ENCODE results near the gene MCTP2. TPM values are rescaled to one million over a fixed set of nuclear protein-coding genes. Genes with fewer than 3 reads are reported as not detected.

MCTP2 gene
- total RNA-seq, 5 donors from 2014 or later (not counting 1 experiment from before 2014, with no cell fraction given), result 16.0 to 31.3 (median 22.4) TPM

DNA sequence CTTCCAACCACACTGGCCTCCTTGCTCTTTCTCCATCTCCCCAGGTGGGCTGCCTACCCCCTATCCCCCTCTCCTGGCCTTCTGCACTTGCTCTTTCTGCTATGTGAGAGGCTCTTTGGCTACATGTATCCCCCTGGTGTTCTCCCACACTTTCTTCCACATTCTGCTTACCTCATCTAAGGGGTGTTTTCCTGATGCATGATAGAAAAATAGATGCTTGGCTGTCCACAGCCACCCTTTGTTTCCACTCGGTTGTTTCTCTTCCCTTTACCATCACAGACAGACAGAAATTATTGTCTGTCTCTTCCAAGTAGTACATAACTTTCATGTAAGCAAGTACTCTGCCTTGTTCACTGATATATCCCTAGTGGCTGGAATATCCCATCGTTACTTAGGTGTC, 39.2 kb downstream of the MCTP2 start:
- Mint-ChIP-seq H3K4me1 (peaks cover 0 to 25% (median 6%) of the 10 kb centered on the region in 3 donors), H3K4me3 (no peak overlapping the region), H3K36me3 (peaks cover 7% of the 10 kb centered on the region), H3K27ac (no peak overlapping the region), H3K27me3 (no peaks in the 10 kb centered on the region), H3K9me3 (no peaks in the 10 kb centered on the region)
- ChIA-PET CTCF (interaction anchor here in 1 of 2 donors (0.9 kb wide), 1 partner anchor 14 kb away, joined by 3 read pairs; no protein-coding TSS in a partner anchor), POLR2A (no interaction called here)
- no CpG with 5 or more reads among the region's 2 CpGs for WGBS (ENCODE audit: insufficient coverage)
- Histone ChIP-seq H3K27ac (ENCODE audit: low read length) (no peak overlapping the region), H3K27me3 (replicated peaks in 1 of 2; ENCODE audit: control insufficient read depth in 2 of 2, extremely low read depth in 1 of 2, insufficient read depth in 2 of 2, low read length in 1 of 2) (no peaks in the 10 kb centered on the region), H3K4me1 (ENCODE audit: control insufficient read depth in 1 of 2, extremely low read depth in 1 of 2, insufficient read depth in 2 of 2, low read length in 2 of 2) (peaks cover 2 to 13% of the 10 kb centered on the region in 2 experiments), H3K4me3 (ENCODE audit: control insufficient read depth in 1 of 2, extremely low read depth in 1 of 2, low read length in 1 of 2) (no peak overlapping the region), H3K9me3 (peaks cover 2% of the 10 kb centered on the region), H3K36me3 (ENCODE audit: control insufficient read depth in 2 of 2, extremely low read depth in 1 of 2, insufficient read depth in 1 of 2, low read length in 1 of 2) (no peaks in the 10 kb centered on the region)
- ATAC-seq (replicated peaks in 1 of 4) (no peak), DNase-seq (no peak)

DNA sequence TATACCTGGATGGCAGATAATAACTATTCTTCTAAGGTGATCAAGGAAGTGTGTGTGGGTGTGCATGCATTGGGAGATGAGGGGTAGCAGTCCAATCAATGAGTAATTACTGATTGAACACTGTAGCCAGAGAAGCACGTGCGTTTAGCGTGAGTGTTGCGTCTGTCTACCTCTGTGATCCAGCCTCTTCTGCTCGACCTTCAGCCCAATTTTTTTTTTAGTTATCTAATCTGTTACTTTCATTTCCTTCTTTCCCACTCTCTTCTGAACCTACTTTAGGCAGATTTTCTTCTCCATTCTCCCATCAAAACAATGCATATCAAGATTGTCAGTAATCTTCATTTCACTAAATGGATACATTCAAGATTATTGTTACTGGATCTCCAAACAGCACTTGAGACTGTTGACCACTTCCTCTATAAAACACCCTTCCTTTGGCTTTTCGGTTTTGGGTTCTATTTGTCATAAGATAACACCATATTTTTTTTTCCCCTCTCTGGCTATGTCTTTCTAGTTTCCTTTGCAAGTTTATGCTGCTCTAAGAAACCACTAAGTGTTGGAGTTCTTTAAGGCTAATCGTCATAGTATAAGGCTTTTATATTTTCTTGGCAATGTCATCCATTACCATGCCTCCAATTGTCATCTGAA, 41.0 kb downstream of the MCTP2 start:
- Mint-ChIP-seq H3K36me3 (peaks cover 4% of the 10 kb centered on the region), H3K4me3 (no peak overlapping the region), H3K27me3 (no peaks in the 10 kb centered on the region), H3K4me1 (peaks cover 1 to 13% (median 2%) of the 10 kb centered on the region in 3 donors), H3K27ac (no peak overlapping the region), H3K9me3 (no peaks in the 10 kb centered on the region)
- Histone ChIP-seq H3K4me3 (ENCODE audit: control insufficient read depth in 1 of 2, extremely low read depth in 1 of 2, low read length in 1 of 2) (no peak overlapping the region), H3K27ac (ENCODE audit: low read length) (peak overlapping the region; percentile 50), H3K4me1 (ENCODE audit: control insufficient read depth in 1 of 2, extremely low read depth in 1 of 2, insufficient read depth in 2 of 2, low read length in 2 of 2) (peaks cover 2 to 11% of the 10 kb centered on the region in 2 experiments), H3K27me3 (replicated peaks in 1 of 2; ENCODE audit: control insufficient read depth in 2 of 2, extremely low read depth in 1 of 2, insufficient read depth in 2 of 2, low read length in 1 of 2) (no peaks in the 10 kb centered on the region), H3K36me3 (ENCODE audit: control insufficient read depth in 2 of 2, extremely low read depth in 1 of 2, insufficient read depth in 1 of 2, low read length in 1 of 2) (no peaks in the 10 kb centered on the region), H3K9me3 (peaks cover 2% of the 10 kb centered on the region)
- CTCF ChIA-PET, result no interaction called here
- 48% methylated on average over 6 of the region's 7 CpGs for WGBS (ENCODE audit: insufficient coverage)
- DNase-seq (peak in 2 of 35 experiments; percentile 4 to 48), ATAC-seq (replicated peaks in 1 of 4) (peak in 3 of 4 experiments; percentile 38 to 71 (median 61))
- POLR2A ChIA-PET, result no interaction called here

DNA sequence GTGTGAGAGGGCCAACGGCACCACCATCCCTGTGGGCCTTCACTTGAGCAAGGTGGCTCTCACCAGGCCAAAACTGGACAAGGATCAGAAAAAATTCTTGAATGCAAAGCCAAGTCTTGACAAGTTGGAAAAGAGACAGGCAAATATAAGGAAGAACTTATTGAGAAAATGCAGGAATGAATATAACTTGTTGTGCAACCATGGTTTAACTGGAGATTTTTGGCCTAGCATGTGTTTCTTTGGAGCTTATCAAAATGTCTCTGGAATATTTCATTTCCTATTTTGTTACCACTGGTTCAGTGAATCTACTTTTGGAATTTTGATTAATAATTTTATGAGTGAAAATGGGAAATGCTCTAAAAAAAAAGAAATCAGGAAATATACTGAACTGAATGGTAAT, 42.5 kb downstream of the MCTP2 start:
- POLR2A ChIA-PET, result no interaction called here
- 90% methylated on average over 1 of the region's 1 CpG for WGBS (ENCODE audit: insufficient coverage)
- H3K36me3 ChIP-seq (ENCODE audit: control insufficient read depth in 2 of 2, extremely low read depth in 1 of 2, insufficient read depth in 1 of 2, low read length in 1 of 2), result peaks cover 0 to 2% of the 10 kb centered on the region in 2 donors

DNA sequence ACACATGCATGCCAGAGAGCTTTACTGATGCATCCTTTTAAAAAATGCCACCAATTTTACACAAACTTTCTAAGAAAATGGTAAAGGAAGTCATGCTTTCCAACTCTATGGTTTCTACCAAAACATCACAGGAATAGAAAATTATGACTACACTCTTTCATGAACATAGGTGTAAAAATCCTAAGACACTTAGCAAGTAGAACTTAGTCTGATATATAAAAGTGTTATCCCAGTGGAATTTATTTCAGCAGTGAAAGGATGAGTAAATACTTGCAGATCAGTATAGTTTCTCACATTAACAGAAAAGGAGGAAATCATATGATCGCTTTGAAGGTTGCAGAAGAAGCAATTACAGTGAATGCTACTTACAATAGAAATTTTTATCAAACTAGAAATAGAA, 43.4 kb downstream of the MCTP2 start:
- no CpG with 5 or more reads among the region's 1 CpG for WGBS (ENCODE audit: insufficient coverage)
- Mint-ChIP-seq H3K4me1 (peaks cover 14 to 29% (median 17%) of the 10 kb centered on the region in 3 donors), H3K27ac (no peak overlapping the region), H3K9me3 (no peaks in the 10 kb centered on the region), H3K4me3 (no peak overlapping the region), H3K27me3 (no peaks in the 10 kb centered on the region), H3K36me3 (peaks cover 19% of the 10 kb centered on the region)
- DNase-seq (no peak), ATAC-seq (replicated peaks in 1 of 4) (no peak)
- Histone ChIP-seq H3K27ac (ENCODE audit: low read length) (no peak overlapping the region), H3K4me3 (ENCODE audit: control insufficient read depth in 1 of 2, extremely low read depth in 1 of 2, low read length in 1 of 2) (no peak overlapping the region), H3K4me1 (ENCODE audit: control insufficient read depth in 1 of 2, extremely low read depth in 1 of 2, insufficient read depth in 2 of 2, low read length in 2 of 2) (peaks cover 2 to 11% of the 10 kb centered on the region in 2 experiments), H3K9me3 (peaks cover 2% of the 10 kb centered on the region), H3K36me3 (ENCODE audit: control insufficient read depth in 2 of 2, extremely low read depth in 1 of 2, insufficient read depth in 1 of 2, low read length in 1 of 2) (peaks cover 0 to 2% of the 10 kb centered on the region in 2 donors), H3K27me3 (replicated peaks in 1 of 2; ENCODE audit: control insufficient read depth in 2 of 2, extremely low read depth in 1 of 2, insufficient read depth in 2 of 2, low read length in 1 of 2) (no peaks in the 10 kb centered on the region)
- POLR2A ChIA-PET, result no interaction called here
- CTCF ChIA-PET, result no interaction called here

More for the DNA sequence above, 42.5 kb downstream of the MCTP2 start:
- Histone ChIP-seq H3K27ac (ENCODE audit: low read length) (peak overlapping the region; percentile 39), H3K9me3 (peaks cover 2% of the 10 kb centered on the region), H3K27me3 (replicated peaks in 1 of 2; ENCODE audit: control insufficient read depth in 2 of 2, extremely low read depth in 1 of 2, insufficient read depth in 2 of 2, low read length in 1 of 2) (no peaks in the 10 kb centered on the region), H3K4me1 (ENCODE audit: control insufficient read depth in 1 of 2, extremely low read depth in 1 of 2, insufficient read depth in 2 of 2, low read length in 2 of 2) (peaks cover 2 to 11% of the 10 kb centered on the region in 2 experiments), H3K4me3 (ENCODE audit: control insufficient read depth in 1 of 2, extremely low read depth in 1 of 2, low read length in 1 of 2) (no peak overlapping the region)
- H3K9me3 Mint-ChIP-seq, result no peaks in the 10 kb centered on the region
- ATAC-seq (replicated peaks in 1 of 4) (no peak), DNase-seq (no peak)
- H3K4me1 Mint-ChIP-seq, result peaks cover 7 to 20% (median 8%) of the 10 kb centered on the region in 3 donors
- no peaks in the 10 kb centered on the region for H3K27me3 Mint-ChIP-seq
- H3K4me3 Mint-ChIP-seq, result no peak overlapping the region
- peaks cover 9% of the 10 kb centered on the region for H3K36me3 Mint-ChIP-seq
- CTCF ChIA-PET, result no interaction called here
- no peak overlapping the region for H3K27ac Mint-ChIP-seq

DNA sequence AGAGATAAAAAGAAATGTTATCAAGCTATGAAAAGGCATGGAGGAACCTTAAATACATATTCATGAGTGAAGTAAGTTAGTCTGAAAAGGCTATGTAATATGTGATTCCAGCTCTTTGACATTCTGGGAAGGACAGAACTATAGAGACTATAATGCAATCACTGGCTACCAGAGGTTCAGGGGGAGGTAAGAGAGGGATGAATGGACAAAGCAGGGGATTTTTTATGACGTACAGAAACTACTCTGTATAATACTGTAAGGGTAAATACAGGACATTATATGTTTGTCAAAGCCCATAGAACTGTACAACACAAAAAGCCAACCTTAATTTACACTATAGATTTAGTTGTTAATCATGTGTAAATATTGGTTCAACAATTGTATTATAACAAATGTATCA, 46.1 kb downstream of the MCTP2 start:
- WGBS (ENCODE audit: insufficient coverage), result no CpG with 5 or more reads among the region's 1 CpG
- ATAC-seq (replicated peaks in 1 of 4) (no peak), DNase-seq (no peak)
- H3K4me1 Mint-ChIP-seq, result peaks cover 14 to 47% (median 22%) of the 10 kb centered on the region in 3 donors
- no peaks in the 10 kb centered on the region for H3K27me3 ChIP-seq (replicated peaks in 1 of 2; ENCODE audit: control insufficient read depth in 2 of 2, extremely low read depth in 1 of 2, insufficient read depth in 2 of 2, low read length in 1 of 2)
- ChIA-PET CTCF (interaction anchor here in 1 of 2 donors (1.4 kb wide), 1 partner anchor 46 kb away, joined by 3 read pairs; no protein-coding TSS in a partner anchor), POLR2A (no interaction called here)
- H3K9me3 Mint-ChIP-seq, result peaks cover 0 to 16% (median 11%) of the 10 kb centered on the region in 3 donors
- no peak overlapping the region for H3K4me3 Mint-ChIP-seq
- H3K36me3 Mint-ChIP-seq, result peaks cover 44% of the 10 kb centered on the region
- H3K27ac Mint-ChIP-seq, result no peak overlapping the region
- no peaks in the 10 kb centered on the region for H3K27me3 Mint-ChIP-seq
- peaks cover 2 to 11% of the 10 kb centered on the region in 2 experiments for H3K4me1 ChIP-seq (ENCODE audit: control insufficient read depth in 1 of 2, extremely low read depth in 1 of 2, insufficient read depth in 2 of 2, low read length in 2 of 2)
- peaks cover 0 to 2% of the 10 kb centered on the region in 2 donors for H3K36me3 ChIP-seq (ENCODE audit: control insufficient read depth in 2 of 2, extremely low read depth in 1 of 2, insufficient read depth in 1 of 2, low read length in 1 of 2)
- no peak overlapping the region for H3K4me3 ChIP-seq (ENCODE audit: control insufficient read depth in 1 of 2, extremely low read depth in 1 of 2, low read length in 1 of 2)
- peaks cover 2% of the 10 kb centered on the region for H3K9me3 ChIP-seq
- H3K27ac ChIP-seq (ENCODE audit: low read length), result no peak overlapping the region

DNA sequence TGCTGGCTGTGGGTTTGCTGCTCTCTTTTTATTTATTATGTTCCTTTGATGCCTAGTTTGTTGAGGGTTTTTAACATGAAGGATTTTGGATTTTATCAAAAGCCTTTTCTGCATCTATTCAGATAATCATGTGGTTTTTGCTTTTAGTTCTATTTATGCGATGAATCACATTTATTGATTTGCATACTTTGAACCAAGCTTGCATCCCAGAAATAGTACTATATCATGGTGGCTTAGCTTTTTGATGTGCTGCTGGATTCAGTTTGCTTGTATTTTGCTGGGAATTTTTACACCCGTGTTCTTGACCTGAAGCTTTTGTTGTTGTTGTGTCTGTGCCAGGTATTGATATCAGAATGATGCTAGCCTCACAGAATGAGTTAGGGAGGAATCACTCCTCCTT, 48.4 kb downstream of the MCTP2 start:
- Histone ChIP-seq H3K9me3 (peaks cover 1% of the 10 kb centered on the region), H3K27ac (ENCODE audit: low read length) (no peak overlapping the region), H3K4me3 (ENCODE audit: control insufficient read depth in 1 of 2, extremely low read depth in 1 of 2, low read length in 1 of 2) (no peak overlapping the region), H3K27me3 (replicated peaks in 1 of 2; ENCODE audit: control insufficient read depth in 2 of 2, extremely low read depth in 1 of 2, insufficient read depth in 2 of 2, low read length in 1 of 2) (no peaks in the 10 kb centered on the region), H3K36me3 (ENCODE audit: control insufficient read depth in 2 of 2, extremely low read depth in 1 of 2, insufficient read depth in 1 of 2, low read length in 1 of 2) (peaks cover 0 to 2% of the 10 kb centered on the region in 2 donors), H3K4me1 (ENCODE audit: control insufficient read depth in 1 of 2, extremely low read depth in 1 of 2, insufficient read depth in 2 of 2, low read length in 2 of 2) (peaks cover 0 to 4% of the 10 kb centered on the region in 2 experiments)
- CTCF ChIA-PET, result no interaction called here
- Mint-ChIP-seq H3K4me1 (peaks cover 14 to 42% (median 26%) of the 10 kb centered on the region in 3 donors), H3K9me3 (peaks cover 0 to 16% (median 11%) of the 10 kb centered on the region in 3 donors), H3K4me3 (no peak overlapping the region), H3K36me3 (peaks cover 51% of the 10 kb centered on the region), H3K27me3 (no peaks in the 10 kb centered on the region), H3K27ac (no peak overlapping the region)
- WGBS (ENCODE audit: insufficient coverage), result no CpG with 5 or more reads among the region's 2 CpGs
- ATAC-seq (replicated peaks in 1 of 4) (no peak), DNase-seq (no peak)
- POLR2A ChIA-PET, result no interaction called here
